GM12875 (cell line): ENCODE data around the gene MPPED2.

Experiments
- H3K4me3 ChIP-seq: one replicate; pipeline ENCODE4 v1.5.1; 2011; ENCODE audit warnings: low read depth, low read length, control low read depth
- TF ChIP-seq, protein P1 (sequence below): IDR thresholded peaks from 2 replicates; pipeline ENCODE4 v1.5.1; 2011; ENCODE audit warnings: low read depth, mild to moderate bottlenecking, control low read depth, inconsistent platforms, low read length, moderate library complexity, borderline replicate concordance; ENCODE audit not compliant: insufficient read depth

The MPPED2 gene

GRCh38 chr11:30533445-30533947 is 52.7 kb downstream of the MPPED2 start:
- no peak overlapping the region for H3K4me3 ChIP-seq

DNA sequence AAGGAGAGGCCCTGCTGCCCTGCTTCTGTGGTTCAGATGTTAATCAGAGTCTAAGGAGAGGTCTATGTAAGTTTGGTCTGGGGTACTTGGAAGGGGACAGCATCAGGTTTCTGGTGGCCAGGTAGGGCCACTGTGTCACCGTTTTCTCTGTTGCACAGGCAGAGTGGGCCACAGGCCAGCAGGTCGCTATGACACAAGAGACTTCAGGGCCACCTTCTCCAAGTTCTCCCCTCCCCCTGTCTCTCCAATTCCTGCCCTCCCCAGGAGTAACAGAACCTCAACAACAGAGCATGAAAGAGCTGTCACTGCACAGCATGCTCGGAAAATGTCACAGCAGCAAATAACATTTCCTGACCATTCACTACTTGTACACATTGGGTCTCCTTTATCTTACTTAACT is 58.6 kb downstream of the MPPED2 start:
- H3K4me3 ChIP-seq = no peak overlapping the region
- TF ChIP-seq, protein P1, sequence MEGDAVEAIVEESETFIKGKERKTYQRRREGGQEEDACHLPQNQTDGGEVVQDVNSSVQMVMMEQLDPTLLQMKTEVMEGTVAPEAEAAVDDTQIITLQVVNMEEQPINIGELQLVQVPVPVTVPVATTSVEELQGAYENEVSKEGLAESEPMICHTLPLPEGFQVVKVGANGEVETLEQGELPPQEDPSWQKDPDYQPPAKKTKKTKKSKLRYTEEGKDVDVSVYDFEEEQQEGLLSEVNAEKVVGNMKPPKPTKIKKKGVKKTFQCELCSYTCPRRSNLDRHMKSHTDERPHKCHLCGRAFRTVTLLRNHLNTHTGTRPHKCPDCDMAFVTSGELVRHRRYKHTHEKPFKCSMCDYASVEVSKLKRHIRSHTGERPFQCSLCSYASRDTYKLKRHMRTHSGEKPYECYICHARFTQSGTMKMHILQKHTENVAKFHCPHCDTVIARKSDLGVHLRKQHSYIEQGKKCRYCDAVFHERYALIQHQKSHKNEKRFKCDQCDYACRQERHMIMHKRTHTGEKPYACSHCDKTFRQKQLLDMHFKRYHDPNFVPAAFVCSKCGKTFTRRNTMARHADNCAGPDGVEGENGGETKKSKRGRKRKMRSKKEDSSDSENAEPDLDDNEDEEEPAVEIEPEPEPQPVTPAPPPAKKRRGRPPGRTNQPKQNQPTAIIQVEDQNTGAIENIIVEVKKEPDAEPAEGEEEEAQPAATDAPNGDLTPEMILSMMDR = no peak

More at GRCh38 chr11:30533445-30533947, 52.7 kb downstream of the MPPED2 start:
- TF ChIP-seq, protein P1 = no peak

DNA sequence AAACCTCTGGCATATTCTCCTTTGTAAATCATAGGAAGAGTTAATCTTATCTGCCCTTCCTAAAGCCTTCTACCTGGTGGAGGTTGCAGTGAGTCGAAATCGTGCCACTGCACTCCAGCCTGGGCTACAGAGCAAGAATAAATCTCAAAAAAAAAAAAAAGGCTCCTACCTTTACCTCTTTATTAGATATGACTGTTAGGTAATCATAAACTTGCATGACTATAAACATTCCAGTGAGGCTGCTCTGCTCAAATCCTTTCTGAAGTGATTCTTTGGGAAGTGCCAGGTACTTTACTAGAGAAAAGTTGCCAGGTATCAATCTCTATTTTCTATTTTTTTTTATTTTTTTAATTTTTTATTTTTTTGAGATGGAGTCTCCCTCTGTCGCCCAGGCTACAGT is 59.6 kb downstream of the MPPED2 start:
- TF ChIP-seq, protein P1 = no peak

DNA sequence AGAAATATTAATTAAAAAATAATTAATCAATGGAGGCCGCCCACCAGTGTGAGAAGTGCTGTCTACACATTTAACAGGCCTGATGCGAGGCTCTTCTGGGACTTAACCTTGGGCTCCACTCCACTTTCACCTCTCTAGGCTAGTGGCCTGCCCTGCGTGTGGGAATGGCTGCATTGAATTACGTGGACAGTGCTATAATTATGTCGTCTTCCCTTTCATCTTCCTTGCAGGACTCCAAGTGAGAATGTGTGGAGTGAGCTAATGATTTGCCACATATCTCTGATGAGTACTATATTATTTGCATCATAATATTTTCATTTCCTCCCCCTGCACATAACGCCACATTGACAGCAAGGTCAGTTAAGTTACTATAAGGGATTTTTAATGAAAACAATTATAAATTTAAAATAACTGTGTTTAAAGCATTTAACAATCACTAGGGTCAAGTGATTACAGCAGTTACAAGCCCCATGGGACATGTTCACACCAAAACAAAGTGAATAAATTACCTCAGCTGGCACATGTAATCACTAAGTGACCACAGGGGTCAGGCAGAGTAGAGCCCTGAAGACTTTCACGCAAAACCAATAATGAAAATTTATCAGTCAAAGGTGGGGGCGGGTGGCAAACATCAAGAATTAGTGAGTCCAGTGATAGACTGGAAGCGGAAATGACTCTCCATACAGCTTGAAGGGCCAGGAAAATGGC is 63.5 kb downstream of the MPPED2 start:
- TF ChIP-seq, protein P1 = no peak
- no peak overlapping the region for H3K4me3 ChIP-seq

More for the DNA sequence above, 59.6 kb downstream of the MPPED2 start:
- H3K4me3 ChIP-seq = no peak overlapping the region

- TF ChIP-seq, protein P1 = no peak
- no peak overlapping the region for H3K4me3 ChIP-seq
These were observed 64.7 kb downstream of the MPPED2 start for GRCh38 chr11:30521297-30522071.

- TF ChIP-seq, protein P1 = no peak
- no peak overlapping the region for H3K4me3 ChIP-seq
These were observed 73.1 kb downstream of the MPPED2 start for GRCh38 chr11:30513087-30513486.
